Astrocyte of the cerebellum (primary cell): Measurements from ENCODE around the gene FNDC11.

Source experiments
- DNase-seq: peaks from one replicate; pipeline ENCODE4 v3.0.0-alpha.2; 2011; ENCODE audit warnings: low read depth
- H3K4me3 ChIP-seq: 2 replicates; pipeline ENCODE4 v1.5.1; 2011; ENCODE audit warnings: mild to moderate bottlenecking, low read depth, low read length, moderate library complexity
- CTCF ChIP-seq: IDR thresholded peaks from 2 replicates; pipeline ENCODE4 v1.5.1; 2012; ENCODE audit warnings: low read length, low read depth, moderate library complexity, mild to moderate bottlenecking; ENCODE audit errors: missing control alignments
- in situ Hi-C: cut with HindIII; loops from 2 replicates; pipeline ENCODE4 v1.10.0; 2017; ENCODE audit warnings: low sequenced_read_pairs

Gene FNDC11

DNA sequence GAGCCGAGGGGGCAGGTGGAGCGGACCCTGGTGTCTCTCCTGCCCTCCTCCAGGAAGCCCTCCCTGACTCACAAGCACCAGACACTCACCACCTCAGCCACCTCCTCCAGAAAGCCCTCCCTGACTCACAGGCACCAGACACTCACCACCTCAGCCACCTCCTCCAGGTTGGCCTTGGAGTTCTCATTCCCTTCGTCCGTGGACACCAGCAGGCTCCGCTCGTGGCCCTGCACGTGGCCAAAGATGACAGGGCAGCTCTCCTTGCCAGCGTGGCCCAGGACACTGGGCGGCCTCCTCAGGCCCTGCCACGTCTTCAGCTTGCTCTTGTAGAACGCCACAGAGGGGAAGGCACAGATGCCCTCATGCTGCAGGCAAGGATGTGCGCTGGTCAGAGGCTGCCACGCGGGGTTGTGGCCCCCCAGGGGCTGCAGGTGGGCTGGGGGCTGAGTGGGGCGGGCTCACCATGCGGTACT is 6.4 kb downstream of the FNDC11 start:
- DNase-seq = no peak
- in situ Hi-C loops = no loop called here
- TF ChIP-seq CTCF = no peak
- H3K4me3 ChIP-seq = no peak overlapping the region

- H3K4me3 ChIP-seq = no peak overlapping the region
- no peak for DNase-seq
These were observed 7.1 kb downstream of the FNDC11 start for GRCh38 chr20:63560856-63561609.

GRCh38 chr20:63561624-63562396 is 7.9 kb downstream of the FNDC11 start:
- in situ Hi-C loops = no loop called here
- no peak overlapping the region for H3K4me3 ChIP-seq
- DNase-seq = no peak
- no peak for TF ChIP-seq CTCF

More at GRCh38 chr20:63560856-63561609, 7.1 kb downstream of the FNDC11 start:
- in situ Hi-C loops = no loop called here
- TF ChIP-seq CTCF = no peak

DNA sequence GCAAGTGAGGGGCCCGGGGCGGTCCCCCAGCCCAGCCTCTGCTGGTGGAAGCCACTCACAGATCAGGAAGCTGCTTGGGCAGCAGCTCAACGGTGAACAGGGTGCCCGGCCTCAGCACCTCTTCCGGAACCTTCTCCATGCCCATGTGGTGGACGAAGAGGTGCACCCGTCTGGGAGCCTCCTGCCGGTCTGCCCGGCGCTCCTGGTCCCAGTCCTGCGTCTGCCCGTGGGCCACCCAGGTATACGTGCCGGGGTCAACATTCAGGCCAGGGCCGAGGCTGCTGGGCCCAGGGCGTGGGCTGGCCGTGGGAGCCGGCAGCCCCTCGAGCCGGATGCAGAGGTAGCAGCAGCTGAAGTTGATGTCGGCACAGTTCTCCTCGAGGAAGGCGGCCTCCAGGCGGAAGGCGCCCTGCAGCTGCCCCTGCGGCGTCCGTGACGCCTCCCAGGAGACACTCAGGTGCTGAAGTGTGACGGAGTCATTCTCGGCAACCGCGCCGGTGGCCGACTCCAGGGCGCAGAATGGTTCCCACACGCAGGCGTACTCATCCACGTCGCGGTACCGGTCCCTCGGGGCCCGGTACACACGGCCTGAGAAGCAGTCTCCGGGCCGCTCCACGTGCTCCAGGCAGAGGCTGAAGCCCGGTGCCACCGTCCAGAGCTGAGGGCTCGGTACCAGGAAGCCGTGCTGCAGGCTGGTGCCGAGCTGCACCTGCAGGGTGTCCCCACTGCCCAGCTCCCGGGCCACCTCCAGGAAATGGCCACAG is 8.7 kb downstream of the FNDC11 start:
- in situ Hi-C loops = no loop called here
- TF ChIP-seq CTCF = no peak

DNA sequence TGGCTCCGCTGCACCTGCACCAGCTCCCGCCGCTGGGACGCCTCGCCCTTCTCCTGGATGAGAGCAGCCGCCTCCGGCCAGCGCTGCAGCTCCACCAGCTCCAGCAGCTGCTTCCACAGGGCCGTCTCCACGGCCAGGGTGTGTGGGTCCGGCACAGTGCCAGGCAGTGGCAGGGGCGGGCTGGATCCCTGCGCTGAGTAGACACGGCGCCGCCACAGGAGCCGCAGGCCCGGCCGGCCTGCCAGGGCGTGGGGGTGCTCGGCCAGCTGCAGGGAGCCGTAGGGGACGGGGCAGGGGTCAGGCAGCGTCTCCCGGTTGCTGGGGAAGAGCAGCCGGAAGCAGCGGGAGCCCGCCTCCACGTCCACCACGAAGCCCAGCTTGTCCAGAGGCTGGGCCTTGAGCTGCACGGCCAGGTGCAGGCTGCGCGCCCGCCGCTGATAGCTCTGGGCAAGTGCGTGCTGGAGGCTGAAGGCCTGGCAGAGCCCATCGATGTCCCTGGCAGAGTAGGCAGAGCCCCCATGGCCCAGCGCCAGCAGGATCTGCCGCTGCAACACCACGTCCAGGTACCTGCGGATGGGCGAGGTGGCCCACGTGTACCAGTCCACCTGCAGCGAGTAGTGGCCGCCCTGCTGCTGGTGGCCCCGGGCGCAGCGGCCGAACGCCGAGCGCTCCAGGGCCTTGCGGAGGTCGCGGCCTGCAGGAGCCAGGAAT is 9.4 kb downstream of the FNDC11 start:
- in situ Hi-C loops = no loop called here
- no peak for TF ChIP-seq CTCF
- no peak for DNase-seq
- H3K4me3 ChIP-seq = no peak overlapping the region

More for the DNA sequence above, 8.7 kb downstream of the FNDC11 start:
- no peak overlapping the region for H3K4me3 ChIP-seq
- no peak for DNase-seq
